Progenitor cell of endocrine pancreas (in vitro differentiated cells): ENCODE measurements around the gene MOSMO. TPM values are rescaled to one million over a fixed set of nuclear protein-coding genes. Genes with fewer than 3 reads are reported as not detected.
A peak's percentile ranks its signal among the peaks of the same experiment; 100 is the strongest.

ENCODE experiments used
- DNase-seq: peaks from one replicate; pipeline ENCODE4 v3.0.0; 2021; ENCODE audit warnings: low spot score; ENCODE audit not compliant: unreplicated experiment
- H3K27ac Mint-ChIP-seq: 2 replicates; pipeline ENCODE4 v1.8.0; 2021; ENCODE audit warnings: mild to moderate bottlenecking, moderate library complexity, mixed read lengths
- H3K27me3 Mint-ChIP-seq: 2 replicates; pipeline ENCODE4 v1.8.0; 2021; ENCODE audit warnings: mixed read lengths
- H3K36me3 Mint-ChIP-seq: 2 replicates; pipeline ENCODE4 v1.8.0; 2022; ENCODE audit warnings: mixed read lengths; ENCODE audit not compliant: insufficient read depth
- H3K4me1 Mint-ChIP-seq: 2 replicates; pipeline ENCODE4 v1.8.0; 2021; ENCODE audit warnings: low read depth, mixed read lengths
- H3K4me3 Mint-ChIP-seq: 2 replicates; pipeline ENCODE4 v1.8.0; 2021; ENCODE audit warnings: low read depth, mild to moderate bottlenecking, moderate library complexity, mixed read lengths
- H3K9me3 Mint-ChIP-seq: 2 replicates; pipeline ENCODE4 v1.8.0; 2021; ENCODE audit warnings: low read depth, mixed read lengths
- CTCF ChIP-seq: fragments of 200-600 bp; sonication (generic); IDR thresholded peaks from one replicate; pipeline ENCODE4 v1.5.0; 2021; ENCODE audit warnings: antibody characterized with exemption, mild to moderate bottlenecking; ENCODE audit not compliant: unreplicated experiment
- total RNA-seq: library from RNA; stranded (reverse); gene quantifications from 2 replicates; pipeline ENCODE4 v1.2.1, GENCODE V29; 2021

MOSMO gene
- total RNA-seq, 1 donor from 2014 or later = 15.7 TPM

DNA sequence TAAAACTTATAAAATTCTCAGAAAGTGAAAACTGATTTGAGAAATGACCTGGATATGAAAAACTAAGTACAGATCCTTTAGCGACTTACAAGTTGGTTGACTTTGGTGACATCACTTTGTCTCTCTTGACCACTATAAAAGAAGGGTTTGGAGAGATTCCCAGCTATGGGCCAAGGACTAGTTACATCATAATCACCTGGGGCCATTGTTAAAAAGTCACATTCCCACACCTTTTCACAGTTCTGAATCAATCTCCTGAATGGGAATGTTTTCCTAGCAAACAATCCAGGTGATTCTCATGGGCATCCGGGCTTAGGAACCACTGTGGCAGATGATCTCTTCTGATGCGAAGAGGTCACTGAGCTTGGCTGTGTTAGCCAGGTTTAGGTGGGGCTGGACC lies 83.8 kb downstream of the MOSMO start:
- DNase-seq = no peak
- Mint-ChIP-seq H3K36me3 (no peaks in the 10 kb centered on the region), H3K9me3 (no peaks in the 10 kb centered on the region), H3K4me3 (no peak overlapping the region), H3K27me3 (peaks cover 17% of the 10 kb centered on the region), H3K27ac (peak overlapping the region; percentile 62), H3K4me1 (peaks cover 9% of the 10 kb centered on the region)
- no peak for TF ChIP-seq CTCF

- Mint-ChIP-seq H3K4me3 (no peak within 1 kb of the TSS), H3K9me3 (no peaks in the 10 kb centered on the region), H3K27me3 (peaks cover 18% of the 10 kb centered on the region), H3K36me3 (no peaks in the 10 kb centered on the region), H3K27ac (peak within 1 kb of the TSS; percentile 62), H3K4me1 (peaks cover 9% of the 10 kb centered on the region)
- TF ChIP-seq CTCF = no peak
- DNase-seq = no peak
Measured at GRCh38 chr16:22092143-22092933, 84.4 kb downstream of the MOSMO start, which contains the start of gene VWA3A. VWA3A (plus strand) TSS chr16:22092541; CDS start chr16:22092638, 97 bp downstream.

GRCh38 chr16:22093331-22093730 lies 85.4 kb downstream of the MOSMO start:
- DNase-seq = no peak
- H3K36me3 Mint-ChIP-seq = no peaks in the 10 kb centered on the region
- no peak for TF ChIP-seq CTCF
- peaks cover 26% of the 10 kb centered on the region for H3K27me3 Mint-ChIP-seq
- no peak overlapping the region for H3K27ac Mint-ChIP-seq
- H3K4me3 Mint-ChIP-seq = no peak overlapping the region
- peaks cover 9% of the 10 kb centered on the region for H3K4me1 Mint-ChIP-seq
- H3K9me3 Mint-ChIP-seq = no peaks in the 10 kb centered on the region

DNA sequence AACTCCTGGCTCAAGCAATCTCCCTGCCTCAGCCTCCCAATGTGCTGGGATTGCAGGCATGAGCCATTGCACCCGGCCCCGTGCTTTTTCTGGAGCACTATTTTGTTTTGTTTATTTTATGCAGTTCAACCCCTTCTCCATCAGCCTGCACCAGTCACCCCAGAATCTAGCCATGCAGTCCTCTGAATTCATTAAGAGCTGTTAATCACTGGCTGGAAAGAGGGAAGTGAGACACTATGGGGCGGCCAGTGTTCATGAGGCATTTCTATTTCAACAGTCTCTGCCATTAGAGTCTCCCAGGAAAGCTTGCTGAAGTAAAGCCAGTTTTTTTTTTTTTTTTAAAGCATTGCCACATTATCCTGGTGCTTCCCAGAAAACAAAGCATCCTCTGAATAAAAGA lies 86.1 kb downstream of the MOSMO start:
- H3K4me1 Mint-ChIP-seq = peaks cover 9% of the 10 kb centered on the region
- H3K27me3 Mint-ChIP-seq = peaks cover 26% of the 10 kb centered on the region
- no peak overlapping the region for H3K27ac Mint-ChIP-seq
- H3K9me3 Mint-ChIP-seq = no peaks in the 10 kb centered on the region
- no peaks in the 10 kb centered on the region for H3K36me3 Mint-ChIP-seq
- DNase-seq = no peak
- TF ChIP-seq CTCF = no peak
- H3K4me3 Mint-ChIP-seq = no peak overlapping the region

- no peaks in the 10 kb centered on the region for H3K36me3 Mint-ChIP-seq
- H3K27me3 Mint-ChIP-seq = peaks cover 20% of the 10 kb centered on the region
- no peaks in the 10 kb centered on the region for H3K9me3 Mint-ChIP-seq
- DNase-seq = no peak
- TF ChIP-seq CTCF = peak; percentile 65
- no peak overlapping the region for H3K4me3 Mint-ChIP-seq
- no peaks in the 10 kb centered on the region for H3K4me1 Mint-ChIP-seq
- H3K27ac Mint-ChIP-seq = no peak overlapping the region
Measured at GRCh38 chr16:22098405-22099255, 90.7 kb downstream of the MOSMO start.
